GM18907 (cell line): Measurements from ENCODE around the gene SLAMF9.

ENCODE experiments used
- ATAC-seq: cut with Tn5 transposase; IDR thresholded peaks from one replicate; pipeline ENCODE4 v1.9.1; 2021; ENCODE audit warnings: mild to moderate bottlenecking, moderate library complexity; ENCODE audit not compliant: unreplicated experiment

SLAMF9 gene

DNA sequence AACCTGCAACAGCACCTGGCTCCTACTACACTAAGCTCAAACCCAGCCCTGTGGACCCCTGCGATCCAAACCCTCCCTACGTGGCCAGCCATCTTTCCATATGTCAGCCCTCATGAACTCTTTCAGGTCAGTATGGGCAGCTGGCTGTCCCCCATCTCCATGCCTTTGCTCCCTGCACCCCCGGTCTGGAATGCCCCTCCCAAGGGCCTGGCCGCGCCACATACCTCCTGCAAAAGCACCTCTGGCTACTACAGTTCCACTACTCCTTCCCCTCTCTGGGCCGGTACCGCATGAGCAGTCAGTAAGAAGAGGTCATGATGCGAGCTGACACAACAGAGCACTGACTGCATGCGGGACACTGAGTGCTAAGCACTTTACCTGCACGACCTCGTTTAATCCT lies 18.7 kb downstream of the SLAMF9 start:
- no peak for ATAC-seq

GRCh38 chr1:159934136-159935039 lies 19.6 kb downstream of the SLAMF9 start:
- no peak for ATAC-seq

DNA sequence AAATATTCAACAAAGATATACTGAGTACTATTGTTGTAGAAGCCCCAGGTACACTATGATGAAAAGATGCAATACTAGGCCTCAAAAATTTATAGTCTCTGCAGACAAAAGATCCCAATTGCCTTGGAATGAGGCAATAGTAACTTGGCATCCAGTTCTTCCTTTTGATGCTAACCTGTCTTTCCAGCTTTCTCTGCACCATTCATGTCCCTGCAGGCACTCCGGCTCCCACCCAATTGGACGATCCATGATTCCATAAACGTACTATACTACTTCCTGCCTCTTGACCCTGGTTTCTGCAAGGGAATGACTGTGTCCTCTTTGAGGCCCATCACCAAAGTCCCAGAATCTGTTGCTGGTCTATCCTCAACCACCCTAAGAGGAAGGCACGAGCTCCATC lies 20.7 kb downstream of the SLAMF9 start:
- no peak for ATAC-seq

DNA sequence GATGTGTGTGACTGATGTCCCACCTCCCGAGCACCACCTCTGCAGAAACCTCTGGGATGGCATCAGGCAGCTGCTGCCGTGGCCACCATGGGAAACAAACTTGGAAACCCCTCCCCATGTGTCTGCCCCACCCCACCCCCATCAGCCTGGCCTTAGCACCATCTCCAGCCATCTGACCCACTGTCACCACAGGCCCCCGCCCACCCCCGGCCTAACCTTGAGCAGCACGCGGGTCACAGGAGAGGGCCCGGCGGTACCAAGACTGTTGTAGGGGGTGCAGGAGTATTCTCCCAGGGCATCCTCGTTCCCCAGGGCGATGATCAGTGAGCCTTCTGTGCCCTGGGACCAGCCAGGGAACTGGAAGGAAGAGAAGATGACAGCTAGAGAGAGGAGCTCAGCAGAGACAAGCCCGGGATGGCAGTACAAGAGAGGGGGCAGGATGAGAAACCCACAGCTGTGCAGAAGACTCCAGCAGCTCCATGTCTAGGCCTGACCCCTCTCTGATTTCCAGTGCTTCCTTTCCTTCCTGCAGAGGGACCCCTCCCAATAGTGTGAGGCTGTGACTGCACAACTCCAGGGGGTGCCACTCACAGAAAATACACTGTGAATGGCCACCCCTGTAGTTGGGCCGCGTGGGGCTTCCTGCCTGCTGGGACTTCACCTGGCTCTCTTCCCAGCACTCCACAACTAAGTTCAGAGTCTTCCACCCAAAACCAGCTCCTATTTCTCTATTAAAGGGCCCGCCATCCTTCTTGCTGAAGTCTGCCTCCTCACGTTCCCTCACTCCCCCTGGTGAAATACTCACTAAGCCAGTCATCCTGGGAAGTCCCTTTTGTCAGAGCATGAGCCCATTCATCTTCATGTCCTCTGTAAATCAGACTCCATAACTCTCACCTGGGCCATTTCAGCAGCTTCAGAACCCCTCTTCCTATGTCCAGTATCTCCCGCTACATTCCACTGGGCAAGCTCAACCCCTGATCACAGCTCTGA lies 21.4 kb downstream of the SLAMF9 start:
- ATAC-seq, result no peak

GRCh38 chr1:159931795-159932173 lies 22.3 kb downstream of the SLAMF9 start:
- no peak for ATAC-seq

GRCh38 chr1:159931101-159931794 lies 22.8 kb downstream of the SLAMF9 start:
- ATAC-seq, result no peak

GRCh38 chr1:159930634-159931033 lies 23.4 kb downstream of the SLAMF9 start:
- no peak for ATAC-seq

DNA sequence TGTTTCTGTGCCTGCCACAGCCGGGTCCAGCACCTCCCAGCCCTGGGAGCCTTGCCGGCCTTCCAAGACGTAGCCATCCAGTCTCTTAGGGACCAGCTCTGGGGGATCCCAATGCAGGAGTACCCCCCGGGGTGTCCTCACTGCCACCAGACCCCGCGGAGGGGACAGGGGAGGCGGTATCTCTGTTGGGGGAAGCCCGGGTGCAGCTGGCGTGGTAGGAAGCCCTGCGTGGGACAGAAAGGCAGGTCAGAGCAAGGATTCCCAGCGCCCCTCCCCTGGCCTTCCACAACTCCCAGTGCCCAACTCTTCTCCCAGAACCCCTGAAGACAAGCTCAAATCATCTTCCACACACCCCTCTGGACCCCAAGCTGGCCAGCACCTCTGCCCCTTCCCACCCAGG lies 23.8 kb downstream of the SLAMF9 start:
- no peak for ATAC-seq

GRCh38 chr1:159929155-159930051 lies 24.6 kb downstream of the SLAMF9 start:
- no peak for ATAC-seq

GRCh38 chr1:159928491-159929050 lies 25.5 kb downstream of the SLAMF9 start:
- no peak for ATAC-seq

GRCh38 chr1:159927849-159928431 lies 26.1 kb downstream of the SLAMF9 start:
- no peak for ATAC-seq

DNA sequence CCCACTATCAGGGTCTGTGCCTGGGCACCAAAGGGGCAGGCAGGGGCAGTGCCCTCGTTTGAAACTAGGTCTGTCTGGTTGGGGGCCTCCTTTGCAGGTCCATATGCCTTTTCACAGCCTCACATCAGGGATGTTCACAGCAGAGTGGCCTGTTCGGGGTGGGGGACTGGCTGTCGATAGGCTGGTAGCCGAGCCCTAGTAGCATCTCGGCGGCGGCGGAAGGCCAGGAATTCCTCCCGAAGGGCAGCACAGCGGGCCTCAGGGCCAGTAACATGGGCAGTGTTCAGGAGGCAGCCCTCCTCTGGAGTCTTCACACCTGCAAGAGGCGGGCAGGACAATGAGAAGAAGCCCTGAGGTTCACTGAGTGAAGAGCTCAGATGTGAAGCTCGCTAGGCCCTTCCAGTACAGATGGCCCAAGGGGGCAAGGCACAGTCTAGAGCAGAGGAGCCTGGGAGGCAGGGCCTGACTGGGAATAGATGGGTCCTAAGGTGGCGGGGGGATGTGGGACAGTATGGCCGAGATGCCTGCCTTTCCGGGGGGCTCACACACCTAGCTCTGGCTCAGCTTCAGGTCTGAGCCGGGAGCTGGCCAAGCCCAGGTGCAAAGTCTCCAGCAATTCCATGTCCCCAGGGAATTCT lies 26.7 kb downstream of the SLAMF9 start:
- no peak for ATAC-seq

DNA sequence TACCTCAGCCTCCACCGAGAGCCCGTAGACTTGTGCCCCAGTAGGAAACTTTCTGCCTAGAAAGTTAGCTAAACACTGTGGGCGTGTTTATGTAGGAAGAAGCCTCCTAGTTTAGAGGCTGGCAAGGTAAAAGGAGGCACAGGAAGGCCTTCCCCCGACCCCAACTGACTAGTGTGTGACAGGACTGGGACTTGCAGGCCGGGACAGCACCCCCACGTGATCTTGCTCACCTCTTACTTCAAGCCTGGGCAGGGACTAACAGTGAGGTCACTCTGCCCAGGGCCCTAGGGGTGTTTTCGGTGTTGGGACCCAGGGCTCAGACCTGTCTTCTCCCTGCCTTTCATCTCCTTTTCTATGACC lies 28.3 kb downstream of the SLAMF9 start:
- ATAC-seq, result peak; percentile 2

DNA sequence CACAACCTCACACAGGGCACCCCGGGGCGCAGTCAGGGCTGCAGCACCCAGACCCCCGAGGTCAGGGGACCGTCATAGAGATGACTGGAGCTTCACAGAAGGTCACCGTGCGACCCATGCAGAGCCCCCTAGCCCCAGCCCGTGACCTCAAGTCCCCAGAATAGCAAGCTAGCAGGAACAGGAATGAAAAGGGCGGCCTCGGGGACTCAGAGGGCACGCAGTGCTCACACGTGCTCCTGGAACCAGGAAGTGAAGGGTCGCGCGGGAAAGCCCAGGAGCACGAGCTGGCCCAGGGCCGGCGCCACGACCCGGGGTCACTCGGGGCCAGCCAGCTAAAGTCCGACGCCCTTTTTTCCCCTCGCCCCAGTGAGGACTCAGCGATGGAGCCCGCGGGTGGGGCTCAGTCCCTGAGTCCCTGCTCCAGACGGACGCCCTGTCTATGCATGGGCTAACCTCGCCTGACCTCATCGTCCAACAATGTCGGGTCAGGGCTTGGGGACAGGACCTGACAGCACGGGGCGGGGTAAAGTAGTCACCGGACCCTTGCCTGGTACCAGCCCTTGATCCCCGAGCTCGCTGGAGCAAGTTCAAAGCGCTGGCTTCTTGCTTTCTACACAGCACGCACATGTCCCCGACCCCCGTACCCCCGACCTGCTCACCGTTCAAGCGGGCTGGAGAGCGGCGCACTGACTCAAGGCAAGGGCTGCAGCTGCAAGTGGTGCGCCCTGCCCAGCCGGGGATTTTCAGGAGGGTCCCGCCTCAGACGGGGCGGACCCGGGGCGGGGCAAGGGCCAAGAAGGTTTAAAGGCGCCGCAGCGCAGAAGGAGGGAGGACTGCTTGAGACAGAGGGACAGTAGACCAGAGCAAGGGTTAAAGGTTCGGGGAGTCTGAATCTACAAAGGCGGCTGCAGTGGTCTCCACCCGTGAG lies 29.0 kb downstream of the SLAMF9 start, which contains the start of gene TAGLN2:
Gene TAGLN2, minus strand, starts transcription at position 717 of the 928 bp plus-strand sequence. CDS start 4,998 bp downstream, outside the sequence.
- peak; percentile 70 for ATAC-seq

DNA sequence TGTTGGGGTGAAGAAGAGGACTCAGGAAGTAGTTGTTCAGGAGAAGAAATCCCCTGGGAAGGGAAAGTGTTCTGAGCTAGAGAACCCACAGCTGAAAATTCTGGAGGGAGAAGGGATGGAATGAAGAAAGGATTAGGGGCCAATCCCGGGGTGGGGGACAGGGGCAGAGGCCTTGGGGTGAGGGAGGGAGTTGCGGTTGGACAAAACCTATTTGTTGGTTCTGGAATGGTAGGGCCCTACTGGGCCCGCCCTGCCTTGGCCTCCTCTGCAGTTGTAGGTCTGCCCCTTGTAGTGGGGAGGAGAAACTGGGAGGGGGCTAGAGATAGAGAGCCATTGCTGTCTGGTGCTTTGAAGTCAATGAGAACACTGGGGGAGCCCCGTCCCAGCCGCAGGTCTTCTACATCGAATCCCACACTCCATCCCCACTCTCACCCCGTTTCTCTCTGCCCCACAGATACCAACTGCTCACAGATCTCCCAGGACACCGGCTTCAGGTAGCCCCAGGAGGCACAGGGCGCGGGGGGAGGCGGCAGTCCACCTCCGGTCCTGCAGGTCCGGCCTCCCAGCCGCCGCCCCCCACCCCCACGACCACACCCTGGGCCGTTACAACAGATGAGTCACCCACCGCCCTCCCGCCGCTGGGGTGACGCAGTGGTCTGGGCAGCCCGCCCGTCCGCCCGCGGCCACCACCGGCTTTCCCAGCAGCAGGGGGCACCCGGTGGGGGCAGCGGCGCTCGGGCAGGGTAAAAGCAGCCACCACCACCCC lies 29.8 kb downstream of the SLAMF9 start:
- ATAC-seq, result no peak

DNA sequence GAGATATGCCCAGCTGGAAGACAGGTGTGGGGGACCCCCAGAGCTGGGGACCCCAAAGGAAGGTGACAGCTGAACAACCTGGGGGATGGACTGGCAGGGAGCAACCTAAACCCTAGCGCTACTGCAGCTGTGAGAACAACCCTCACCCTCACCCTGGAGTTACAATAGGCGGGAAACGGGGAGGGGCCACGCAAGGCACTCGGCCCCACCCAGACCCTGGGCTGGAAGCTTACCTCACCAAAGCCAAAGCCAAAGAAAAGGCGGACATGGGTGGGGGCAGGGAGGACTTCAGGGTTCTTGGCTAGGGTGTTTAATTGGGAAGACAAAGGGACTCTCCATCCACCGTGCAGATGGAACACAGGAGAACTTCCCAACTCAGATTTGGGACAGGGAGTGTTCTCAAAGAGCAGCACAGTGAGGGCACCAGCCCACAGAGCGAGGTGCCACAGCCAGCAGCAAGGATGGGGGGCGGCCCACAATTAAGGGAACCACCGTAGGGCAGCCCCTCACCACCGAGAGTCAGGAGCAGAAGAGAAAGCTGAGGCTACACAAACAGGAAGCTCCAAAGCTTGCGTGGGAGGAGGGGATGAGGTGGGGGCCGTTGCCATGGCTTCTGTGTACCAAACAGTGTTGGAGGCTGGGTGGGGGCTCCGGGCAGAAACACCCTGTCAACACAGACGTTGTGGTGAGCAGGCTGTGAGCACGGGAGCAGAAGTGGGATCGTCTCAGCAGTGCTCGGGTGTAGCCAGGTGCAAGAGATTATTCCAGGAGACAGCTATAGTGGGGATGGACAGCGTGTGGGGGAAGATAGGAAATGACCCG lies 30.6 kb downstream of the SLAMF9 start:
- ATAC-seq, result peak; percentile 35
